Left lung (tissue), 10 donors: ENCODE data around the gene C22orf31. TPM values are rescaled to one million over a fixed set of nuclear protein-coding genes. Genes with fewer than 3 reads are reported as not detected.

Experiments used
- ATAC-seq: fragments of 200-7000 bp; cut with Tn5 transposase; one replicate; pipeline ENCODE4 v1.9.1; 2020; ENCODE audit warnings: moderate library complexity
- DNase-seq, 4 donors: peaks; one replicate each; pipeline ENCODE4 v3.0.0-alpha.2; 2013 to 2020
- H3K27ac ChIP-seq, 2 donors: fragments of 200-600 bp; sonication (generic) in 1 of 2; one replicate each; pipeline versions ENCODE4 v1.5.0 to v1.8.0; 2020 to 2021
- H3K27me3 ChIP-seq, 2 donors: fragments of 200-600 bp; sonication (generic) in 1 of 2; one replicate each; pipeline versions ENCODE4 v1.5.0 to v1.8.0; 2020 to 2021
- H3K36me3 ChIP-seq, 2 donors: fragments of 200-600 bp; sonication (generic) in 1 of 2; one replicate each; pipeline versions ENCODE4 v1.5.0 to v1.8.0; 2020 to 2021
- H3K4me1 ChIP-seq, 2 donors: fragments of 200-600 bp; one replicate each; pipeline ENCODE4 v1.8.0; 2021
- H3K4me3 ChIP-seq, 2 donors: fragments of 200-600 bp; sonication (generic) in 1 of 2; one replicate each; pipeline versions ENCODE4 v1.5.0 to v1.8.0; 2020 to 2021; ENCODE audit warnings: mild to moderate bottlenecking in 1 of 2
- H3K9me3 ChIP-seq, 2 donors: fragments of 200-600 bp; sonication (generic) in 1 of 2; one replicate each; pipeline versions ENCODE4 v1.5.0 to v1.8.0; 2020 to 2021
- intact Hi-C, 2 donors: fragments of 100-400 bp; cut with DNase I; formaldehyde crosslinking; loops; one replicate each; pipeline versions ENCODE4 v1.11.2 to v1.14.2; 2022
- polyA plus RNA-seq, 6 donors: library from polyadenylated mRNA; unstranded; fragments of 120-200 nt; gene quantifications; one replicate each; pipeline ENCODE4 v1.2.1, GENCODE V29; 2013; ENCODE audit not compliant: insufficient read length in 6 of 6
- total RNA-seq, 2 donors: library from RNA; stranded (reverse); fragmentation: NEBNext Ultra II Directional; extraction: Animal tissue kit (Norgen Biotek cat#: 25700); gene quantifications; one replicate each; pipeline ENCODE4 v1.2.1, GENCODE V29; 2021
- TF ChIP-seq, protein P1 (sequence below), 2 donors: fragments of 200-600 bp; sonication (generic) in 1 of 2; IDR thresholded peaks; one replicate each; pipeline versions ENCODE4 v1.5.0 to v1.8.0; 2021; ENCODE audit warnings: antibody characterized with exemption in 2 of 2
- donor health status: DM: no; HTN: yes; CAD: no.
- donor health status: DM: no; HTN: no; CAD: no.

The C22orf31 gene
- total and polyA plus RNA-seq, 8 donors = 0.29 to 1.6 (median 1.1) TPM; not detected in 1

DNA sequence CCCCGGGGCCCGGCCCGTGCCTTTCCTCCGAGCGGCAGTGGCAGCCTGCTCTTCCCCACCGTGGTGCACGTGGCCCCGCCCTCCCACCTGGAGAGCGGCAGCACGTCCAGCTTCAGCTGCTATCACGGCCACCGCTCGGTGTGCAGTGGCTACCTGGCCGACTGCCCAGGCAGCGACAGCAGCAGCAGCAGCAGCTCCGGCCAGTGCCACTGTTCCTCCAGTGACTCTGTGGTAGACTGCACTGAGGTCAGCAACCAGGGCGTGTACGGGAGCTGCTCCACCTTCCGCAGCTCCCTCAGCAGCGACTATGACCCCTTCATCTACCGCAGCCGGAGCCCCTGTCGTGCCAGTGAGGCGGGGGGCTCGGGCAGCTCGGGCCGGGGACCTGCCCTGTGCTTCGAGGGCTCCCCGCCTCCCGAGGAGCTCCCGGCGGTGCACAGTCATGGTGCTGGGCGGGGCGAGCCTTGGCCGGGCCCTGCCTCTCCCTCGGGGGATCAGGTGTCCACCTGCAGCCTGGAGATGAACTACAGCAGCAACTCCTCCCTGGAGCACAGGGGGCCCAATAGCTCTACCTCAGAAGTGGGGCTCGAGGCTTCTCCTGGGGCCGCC lies 11.9 kb downstream of the C22orf31 start:
- Histone ChIP-seq H3K9me3 (no peaks in the 10 kb centered on the region), H3K27me3 (no peaks in the 10 kb centered on the region), H3K27ac (no peak overlapping the region), H3K4me1 (no peaks in the 10 kb centered on the region), H3K36me3 (peaks cover 0 to 37% of the 10 kb centered on the region in 2 donors), H3K4me3 (no peak overlapping the region)
- DNase-seq = no peak
- ATAC-seq = no peak
- TF ChIP-seq, protein P1, sequence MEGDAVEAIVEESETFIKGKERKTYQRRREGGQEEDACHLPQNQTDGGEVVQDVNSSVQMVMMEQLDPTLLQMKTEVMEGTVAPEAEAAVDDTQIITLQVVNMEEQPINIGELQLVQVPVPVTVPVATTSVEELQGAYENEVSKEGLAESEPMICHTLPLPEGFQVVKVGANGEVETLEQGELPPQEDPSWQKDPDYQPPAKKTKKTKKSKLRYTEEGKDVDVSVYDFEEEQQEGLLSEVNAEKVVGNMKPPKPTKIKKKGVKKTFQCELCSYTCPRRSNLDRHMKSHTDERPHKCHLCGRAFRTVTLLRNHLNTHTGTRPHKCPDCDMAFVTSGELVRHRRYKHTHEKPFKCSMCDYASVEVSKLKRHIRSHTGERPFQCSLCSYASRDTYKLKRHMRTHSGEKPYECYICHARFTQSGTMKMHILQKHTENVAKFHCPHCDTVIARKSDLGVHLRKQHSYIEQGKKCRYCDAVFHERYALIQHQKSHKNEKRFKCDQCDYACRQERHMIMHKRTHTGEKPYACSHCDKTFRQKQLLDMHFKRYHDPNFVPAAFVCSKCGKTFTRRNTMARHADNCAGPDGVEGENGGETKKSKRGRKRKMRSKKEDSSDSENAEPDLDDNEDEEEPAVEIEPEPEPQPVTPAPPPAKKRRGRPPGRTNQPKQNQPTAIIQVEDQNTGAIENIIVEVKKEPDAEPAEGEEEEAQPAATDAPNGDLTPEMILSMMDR (IDR thresholded peaks at IDR 0.05) = no peak
- intact Hi-C loops = no loop called here

- intact Hi-C loops = no loop called here
- ATAC-seq = no peak
- Histone ChIP-seq H3K4me3 (no peak overlapping the region), H3K36me3 (peaks cover 0 to 37% of the 10 kb centered on the region in 2 donors), H3K27me3 (no peaks in the 10 kb centered on the region), H3K27ac (no peak overlapping the region), H3K4me1 (peaks cover 0 to under 1% of the 10 kb centered on the region in 2 donors), H3K9me3 (no peaks in the 10 kb centered on the region)
- TF ChIP-seq, protein P1 (IDR thresholded peaks at IDR 0.05) = no peak
- no peak for DNase-seq
Observed at GRCh38 chr22:29048822-29049654, 12.6 kb downstream of the C22orf31 start.

- Histone ChIP-seq H3K4me1 (peaks cover 14 to 15% of the 10 kb centered on the region in 2 donors), H3K4me3 (no peak overlapping the region), H3K27me3 (no peaks in the 10 kb centered on the region), H3K9me3 (no peaks in the 10 kb centered on the region), H3K36me3 (peaks cover 0 to 25% of the 10 kb centered on the region in 2 donors), H3K27ac (peak overlapping the region; percentile 57 to 85)
- intact Hi-C loops = loop anchor here in 1 of 2 donors (5.0 kb wide), 1 partner anchor 187 kb away; no protein-coding TSS in a partner anchor
- ATAC-seq = peak; percentile 15
- no peak for DNase-seq
- TF ChIP-seq, protein P1 (IDR thresholded peaks at IDR 0.05) = no peak
Observed at GRCh38 chr22:29044657-29045176, 16.9 kb downstream of the C22orf31 start.

GRCh38 chr22:29043906-29044575 lies 17.6 kb downstream of the C22orf31 start:
- no peaks in the 10 kb centered on the region for H3K9me3 ChIP-seq
- peak overlapping the region; percentile 57 to 85 for H3K27ac ChIP-seq
- peaks cover 14 to 15% of the 10 kb centered on the region in 2 donors for H3K4me1 ChIP-seq
- intact Hi-C loops = loop anchor here in 1 of 2 donors (5.0 kb wide), 1 partner anchor 187 kb away; no protein-coding TSS in a partner anchor
- peak; percentile 3 for ATAC-seq
- H3K27me3 ChIP-seq = no peaks in the 10 kb centered on the region
- no peak for DNase-seq
- TF ChIP-seq, protein P1 (IDR thresholded peaks at IDR 0.05) = no peak
- H3K4me3 ChIP-seq = no peak overlapping the region
- peaks cover 0 to 19% of the 10 kb centered on the region in 2 donors for H3K36me3 ChIP-seq
